Measurements from ENCODE around the gene MKRN2.
"Not testable (repeated sequence)": the region's sequence is repeated elsewhere in the genome, so short reads cannot be mapped to it uniquely, and the experiment has no call there.

Gene MKRN2

GRCh38 chr3:12556690-12557472, at the start of gene MKRN2:
MKRN2 (plus strand) TSS chr3:12557087; CDS start chr3:12557151, 64 bp downstream.
- FAIRE-seq, result no peak

GRCh38 chr3:12507591-12508281, 49.2 kb upstream of the MKRN2 start:
- no peak for FAIRE-seq

DNA sequence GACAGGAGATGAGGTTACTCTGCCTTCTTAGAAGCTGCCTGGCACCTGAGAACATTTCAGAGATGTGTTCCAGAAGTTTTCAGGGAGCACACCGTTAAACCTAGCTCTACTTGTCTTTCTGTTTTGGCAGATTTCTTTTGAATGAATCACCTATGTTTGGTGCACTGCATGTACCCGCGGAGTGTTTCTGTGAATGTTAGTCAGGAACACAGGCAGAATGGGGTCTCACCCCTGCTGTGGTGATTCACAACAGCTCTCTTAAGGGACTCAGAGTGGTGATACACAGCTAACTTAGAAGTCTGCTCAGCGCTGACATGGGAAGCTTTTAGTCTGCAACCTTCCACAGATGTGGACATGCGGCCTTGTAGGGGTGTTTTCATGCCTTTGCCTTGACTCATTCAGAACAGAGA, 48.6 kb upstream of the MKRN2 start:
- FAIRE-seq, result no peak

DNA sequence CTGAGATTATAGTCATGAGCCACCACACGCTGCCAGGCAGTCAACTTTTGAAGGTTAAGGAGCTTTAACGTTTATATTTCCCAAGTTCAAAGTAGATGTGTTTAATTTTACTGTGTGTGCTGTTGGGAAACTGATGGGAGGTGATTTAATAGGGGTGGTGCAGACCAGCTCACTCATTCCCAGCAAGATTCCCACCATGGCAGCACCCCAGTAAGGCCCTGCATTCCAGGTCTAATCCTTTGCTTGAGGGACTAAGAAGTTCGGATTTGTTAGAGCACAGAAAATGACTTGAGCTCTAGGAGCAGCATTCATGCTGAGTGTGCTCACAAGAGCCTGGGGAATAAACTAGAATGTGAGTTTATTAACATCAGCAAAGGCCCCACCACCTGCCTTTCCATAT, 47.4 kb upstream of the MKRN2 start:
- no peak for FAIRE-seq

- FAIRE-seq, result no peak
These were observed 44.3 kb upstream of the MKRN2 start for GRCh38 chr3:12512534-12513118.

DNA sequence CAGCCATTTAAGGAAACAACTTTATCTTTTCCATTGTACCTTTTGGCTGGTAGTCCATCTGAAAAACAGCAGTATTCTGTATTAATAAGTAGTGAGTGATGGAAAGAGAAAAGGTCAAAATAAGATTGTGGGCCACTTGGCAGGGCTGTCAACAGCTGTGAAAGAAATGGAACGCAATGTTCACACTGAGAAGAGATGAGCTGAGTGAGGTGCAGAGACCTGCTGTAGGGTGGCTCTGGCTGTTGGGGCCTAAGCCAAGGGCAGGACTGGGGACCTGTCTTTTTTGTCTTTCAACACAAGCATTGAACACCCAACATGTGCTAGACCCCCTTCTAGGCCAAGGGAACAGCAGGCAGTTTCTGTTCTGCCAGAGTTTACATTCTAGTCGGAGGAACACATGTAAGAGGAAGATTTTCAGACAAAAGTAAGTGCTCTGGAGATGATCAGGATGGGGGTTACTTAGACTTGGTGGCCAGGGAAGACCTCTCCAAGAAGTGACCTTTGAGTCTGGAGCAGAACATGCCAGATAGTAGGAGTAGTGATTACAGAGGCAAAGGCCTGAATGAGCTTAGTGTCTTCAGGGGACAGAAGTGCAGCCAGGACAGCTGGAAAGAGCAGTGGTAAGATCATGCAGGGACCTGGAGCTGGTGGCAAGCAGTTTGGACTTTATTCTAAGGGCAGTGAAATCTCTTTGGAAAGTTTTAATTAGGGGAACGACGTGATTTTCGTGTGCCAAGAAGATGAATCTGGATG, 43.0 kb upstream of the MKRN2 start:
- FAIRE-seq, result no peak

GRCh38 chr3:12515631-12516030, 41.3 kb upstream of the MKRN2 start:
- no peak for FAIRE-seq

DNA sequence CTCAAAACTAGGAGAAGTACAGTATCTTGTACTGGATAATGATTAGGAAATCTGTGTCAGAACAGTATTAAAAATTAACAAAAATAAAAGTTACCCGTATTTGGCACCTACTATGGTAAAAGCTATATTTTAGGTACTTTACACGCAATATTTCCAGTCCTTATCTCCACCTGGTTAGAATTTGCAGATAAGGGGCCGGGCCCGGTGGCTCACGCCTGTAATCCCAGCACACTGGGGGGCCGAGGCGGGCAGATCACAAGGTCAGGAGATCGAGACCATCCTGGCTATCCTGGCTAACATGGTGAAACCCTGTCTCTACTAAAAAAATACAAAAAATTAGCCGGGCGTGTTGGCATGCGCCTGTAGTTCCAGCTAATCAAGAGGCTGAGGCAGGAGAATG, 40.0 kb upstream of the MKRN2 start:
- no peak for FAIRE-seq

- FAIRE-seq, result no peak
These were observed 38.4 kb upstream of the MKRN2 start for GRCh38 chr3:12518261-12519028.

GRCh38 chr3:12521010-12521409, 35.9 kb upstream of the MKRN2 start:
- FAIRE-seq, result no peak

GRCh38 chr3:12522721-12523120, 34.2 kb upstream of the MKRN2 start:
- FAIRE-seq, result no peak

DNA sequence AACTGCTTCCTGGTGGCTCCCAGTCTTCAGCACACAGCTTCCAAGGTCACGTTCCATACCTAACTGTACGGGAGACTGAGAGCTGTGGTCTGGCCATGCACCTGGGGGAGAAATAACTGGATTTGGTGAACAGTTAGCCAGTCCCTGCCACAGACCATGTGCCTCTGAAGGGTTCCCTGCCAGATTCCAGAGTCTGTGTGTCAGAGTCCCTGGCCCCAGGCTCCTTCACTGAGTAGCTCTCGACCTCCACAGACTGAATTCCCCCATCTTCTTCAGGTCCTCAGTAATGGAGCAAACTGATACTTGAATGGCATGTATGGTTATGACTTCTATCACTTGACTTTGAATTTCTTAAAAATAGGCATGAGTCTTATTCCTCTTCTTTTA, 29.1 kb upstream of the MKRN2 start:
- FAIRE-seq, result no peak

DNA sequence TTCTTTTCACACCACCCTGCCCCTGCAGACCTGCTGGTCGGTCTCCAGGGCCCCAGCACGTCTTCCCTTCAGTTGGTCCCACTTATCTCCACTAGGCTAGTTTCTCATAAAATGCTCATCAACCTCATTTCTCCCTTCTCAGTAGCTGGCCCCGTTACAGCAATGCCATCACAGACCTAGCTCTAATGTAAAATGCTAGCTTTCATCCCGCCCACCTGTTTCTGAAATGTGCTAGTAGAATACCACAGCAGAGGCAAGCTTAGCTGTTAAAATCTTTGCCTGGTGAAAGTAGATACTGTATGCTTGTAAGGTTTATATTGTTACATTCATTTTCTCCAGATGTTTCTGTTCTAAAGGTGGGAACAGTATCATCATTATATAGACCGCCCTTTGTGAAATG, 24.7 kb upstream of the MKRN2 start:
- FAIRE-seq, result no peak

DNA sequence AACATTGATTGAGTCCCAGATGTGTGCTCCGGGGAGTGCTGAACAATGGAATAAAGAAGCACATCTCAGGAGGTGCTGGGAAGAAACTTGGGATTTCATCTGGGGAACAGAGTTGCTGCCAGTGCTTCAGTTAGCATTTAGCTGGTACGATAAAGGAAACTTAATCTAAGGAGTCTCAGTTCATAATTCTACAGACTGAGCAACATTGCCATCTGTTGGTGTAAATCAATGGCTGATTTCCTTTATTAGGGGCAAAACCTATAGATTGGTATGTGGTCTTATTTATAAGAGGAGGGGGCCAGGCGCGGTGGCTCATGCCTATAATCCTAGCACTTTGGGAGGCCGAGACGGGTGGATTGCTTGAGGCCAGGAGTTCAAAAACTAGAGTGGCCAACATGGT, 20.5 kb upstream of the MKRN2 start:
- FAIRE-seq, result no peak

GRCh38 chr3:12541625-12542024, 15.3 kb upstream of the MKRN2 start:
- FAIRE-seq, result no peak

GRCh38 chr3:12543497-12543896, 13.4 kb upstream of the MKRN2 start:
- not testable (repeated sequence) for FAIRE-seq

GRCh38 chr3:12544652-12545472, 12.0 kb upstream of the MKRN2 start:
- no peak for FAIRE-seq

- FAIRE-seq, result no peak
These were observed 11.5 kb upstream of the MKRN2 start, which contains the start of gene MKRN2OS for GRCh38 chr3:12545473-12545791. MKRN2OS (minus strand) TSS chr3:12545499; CDS start chr3:12545464, 35 bp downstream.

- FAIRE-seq, result no peak
These were observed 6.7 kb upstream of the MKRN2 start for GRCh38 chr3:12549971-12550760.

GRCh38 chr3:12553921-12554391, 2.9 kb upstream of the MKRN2 start:
- FAIRE-seq, result no peak

DNA sequence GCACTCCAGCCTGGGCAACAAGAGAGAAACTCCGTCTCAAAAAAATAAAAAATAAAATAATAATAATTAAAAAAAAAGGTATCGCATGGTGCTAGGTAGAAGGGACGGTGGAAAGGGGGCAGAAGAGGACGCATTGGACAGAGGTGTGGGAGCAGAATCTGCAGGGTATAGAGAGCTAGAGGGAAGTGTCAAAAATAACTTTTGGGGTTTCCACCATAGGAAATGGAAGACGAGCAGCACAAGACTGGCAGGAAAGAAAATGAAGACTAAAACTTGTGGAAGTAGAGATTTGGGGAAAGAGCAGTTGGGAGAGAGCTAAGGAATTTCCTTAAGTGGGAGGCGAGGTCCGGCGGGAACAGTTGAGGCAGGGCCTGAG, 585 bp upstream of the MKRN2 start:
- FAIRE-seq, result no peak

Measured in endometrium (tissue), 2 donors.